GM12872 (cell line): ENCODE data around the gene SCFD2.

Source experiments
- TF ChIP-seq, protein P1 (sequence below): IDR thresholded peaks from 3 replicates; pipeline ENCODE4 v1.5.1; 2011; ENCODE audit warnings: low read depth, mild to moderate bottlenecking, low read length, moderate library complexity; ENCODE audit not compliant: insufficient read depth

SCFD2 gene

DNA sequence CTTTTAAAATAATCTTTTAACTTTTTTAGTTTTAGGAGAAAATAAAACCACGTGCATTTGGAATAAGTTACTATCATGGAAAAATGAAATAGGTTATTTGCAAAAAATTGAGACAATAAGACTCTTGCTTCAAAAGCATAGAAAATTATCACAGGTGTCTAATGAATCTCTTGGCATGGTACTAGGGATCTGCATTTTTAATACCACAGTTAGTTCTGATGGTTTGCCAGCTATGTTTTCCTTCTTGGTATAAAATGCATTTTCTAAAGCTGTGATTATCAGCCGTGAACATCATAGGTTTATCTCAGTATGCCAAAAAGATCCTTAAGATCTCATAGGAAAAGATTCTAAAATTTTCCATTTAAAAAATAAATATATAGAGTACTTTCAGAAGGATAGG is 419.9 kb downstream of the SCFD2 start:
- TF ChIP-seq, protein P1, sequence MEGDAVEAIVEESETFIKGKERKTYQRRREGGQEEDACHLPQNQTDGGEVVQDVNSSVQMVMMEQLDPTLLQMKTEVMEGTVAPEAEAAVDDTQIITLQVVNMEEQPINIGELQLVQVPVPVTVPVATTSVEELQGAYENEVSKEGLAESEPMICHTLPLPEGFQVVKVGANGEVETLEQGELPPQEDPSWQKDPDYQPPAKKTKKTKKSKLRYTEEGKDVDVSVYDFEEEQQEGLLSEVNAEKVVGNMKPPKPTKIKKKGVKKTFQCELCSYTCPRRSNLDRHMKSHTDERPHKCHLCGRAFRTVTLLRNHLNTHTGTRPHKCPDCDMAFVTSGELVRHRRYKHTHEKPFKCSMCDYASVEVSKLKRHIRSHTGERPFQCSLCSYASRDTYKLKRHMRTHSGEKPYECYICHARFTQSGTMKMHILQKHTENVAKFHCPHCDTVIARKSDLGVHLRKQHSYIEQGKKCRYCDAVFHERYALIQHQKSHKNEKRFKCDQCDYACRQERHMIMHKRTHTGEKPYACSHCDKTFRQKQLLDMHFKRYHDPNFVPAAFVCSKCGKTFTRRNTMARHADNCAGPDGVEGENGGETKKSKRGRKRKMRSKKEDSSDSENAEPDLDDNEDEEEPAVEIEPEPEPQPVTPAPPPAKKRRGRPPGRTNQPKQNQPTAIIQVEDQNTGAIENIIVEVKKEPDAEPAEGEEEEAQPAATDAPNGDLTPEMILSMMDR: no peak

DNA sequence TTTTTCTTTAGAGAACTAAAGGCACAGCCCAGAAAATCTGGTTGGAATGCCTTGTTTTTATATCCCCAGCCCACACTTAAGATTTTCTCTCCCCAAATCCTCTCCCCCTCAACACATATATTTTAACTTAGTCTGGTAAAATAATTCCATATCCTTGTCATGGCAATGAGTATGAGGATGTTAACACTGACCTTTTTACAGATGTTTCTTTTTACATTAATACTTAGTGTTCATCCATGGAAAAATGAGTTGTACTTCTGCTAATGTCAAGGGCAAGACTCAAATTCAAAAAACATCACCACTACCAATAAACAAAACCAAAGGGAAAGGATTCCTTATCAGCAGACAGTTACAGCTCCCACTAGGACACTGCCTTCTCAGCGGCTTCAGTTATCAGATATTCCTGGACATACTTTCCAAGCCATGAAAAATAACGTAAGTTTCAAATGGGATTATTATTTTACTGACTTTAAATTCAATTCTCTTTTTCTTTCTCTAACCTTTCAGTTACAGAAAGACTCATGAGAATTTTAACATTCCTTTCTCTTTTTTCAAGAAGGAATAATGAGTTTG is 420.4 kb downstream of the SCFD2 start:
- TF ChIP-seq, protein P1: no peak

GRCh38 chr4:52943677-52944076 is 422.2 kb downstream of the SCFD2 start:
- TF ChIP-seq, protein P1: no peak

DNA sequence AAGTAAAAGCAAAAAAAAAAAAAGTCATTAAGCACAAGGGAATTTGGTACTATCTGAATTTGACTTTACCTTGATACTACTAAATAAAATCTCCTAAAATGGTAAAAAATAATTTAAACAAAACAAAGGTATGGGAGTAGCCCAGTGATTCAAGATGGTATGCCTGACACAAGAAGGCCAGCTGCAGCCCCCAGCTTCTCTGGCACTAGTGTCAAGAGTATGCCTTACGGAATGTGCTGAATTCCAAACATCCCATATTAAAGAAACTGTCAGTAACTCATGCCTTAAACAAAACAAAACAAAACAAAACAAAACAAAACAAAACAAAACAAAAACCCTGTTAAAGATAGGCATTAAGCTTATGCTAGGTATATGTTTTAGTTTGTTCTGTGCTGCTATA is 422.9 kb downstream of the SCFD2 start:
- TF ChIP-seq, protein P1: no peak

GRCh38 chr4:52941450-52941849 is 424.4 kb downstream of the SCFD2 start:
- TF ChIP-seq, protein P1: no peak

- TF ChIP-seq, protein P1: no peak
These were observed 426.1 kb downstream of the SCFD2 start for GRCh38 chr4:52939739-52940138.

DNA sequence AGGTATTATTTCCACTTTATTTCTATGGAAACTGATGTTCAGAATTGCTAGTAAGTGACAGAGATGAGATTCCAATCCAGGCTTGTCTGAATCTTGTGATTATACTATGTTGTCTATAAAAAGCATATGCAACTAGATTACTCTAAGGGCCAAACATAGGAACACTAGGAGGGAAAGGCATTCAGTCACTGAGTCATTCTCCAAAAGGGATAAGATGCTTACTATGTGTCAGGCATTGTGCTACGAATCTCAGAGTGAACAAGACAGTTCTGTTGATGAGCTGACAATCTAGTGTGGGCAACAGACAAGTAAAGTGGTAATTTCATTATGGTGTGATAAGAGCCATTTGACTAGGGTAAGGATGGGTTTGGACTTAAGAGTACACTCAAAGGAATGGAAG is 426.5 kb downstream of the SCFD2 start:
- TF ChIP-seq, protein P1: no peak
